Measurements from ENCODE around the gene THSD7B.

- no peak for TF ChIP-seq USF2 (IDR thresholded peaks at IDR 0.05)
- TF ChIP-seq CTCF (IDR thresholded peaks at IDR 0.05): no peak
- no peak for TF ChIP-seq RCOR1 (IDR thresholded peaks at IDR 0.05; ENCODE audit: low read depth, low read length)
- no peak for TF ChIP-seq BCL3 (IDR thresholded peaks at IDR 0.05)
- TF ChIP-seq MAFK (IDR thresholded peaks at IDR 0.05; ENCODE audit: partially characterized antibody): no peak
- no peak for TF ChIP-seq POLR2A (IDR thresholded peaks at IDR 0.05; ENCODE audit: low read length)
Measured at GRCh38 chr2:137180012-137180411, 414.7 kb downstream of the THSD7B start.
